Measurements from ENCODE around the gene C18orf63.

GRCh38 chr18:74303306-74303705 is 12.3 kb upstream of the C18orf63 start:
- TF ChIP-seq CTCF (optimal IDR thresholded peaks at IDR 0.05 in 1 of 3, IDR thresholded peaks at IDR 0.05 in 1 of 3, conservative IDR thresholded peaks at IDR 0.05 in 1 of 3; ENCODE audit: extremely low read depth in 1 of 3, insufficient read depth in 2 of 3, low read length in 3 of 3) (no peak), EZH2 (IDR thresholded peaks at IDR 0.05; ENCODE audit: low read length) (no peak)

Measured in keratinocyte (primary cell).